HG02610 (cell line): Measurements from ENCODE around the gene ATP2B1.
"Not testable (repeated sequence)": the region's sequence is repeated elsewhere in the genome, so short reads cannot be mapped to it uniquely, and the experiment has no call there.

Experiments
- ATAC-seq: cut with Tn5 transposase; IDR thresholded peaks from one replicate; pipeline ENCODE4 v1.9.1; 2021; ENCODE audit warnings: mild to moderate bottlenecking, moderate library complexity; ENCODE audit not compliant: unreplicated experiment

The ATP2B1 gene

DNA sequence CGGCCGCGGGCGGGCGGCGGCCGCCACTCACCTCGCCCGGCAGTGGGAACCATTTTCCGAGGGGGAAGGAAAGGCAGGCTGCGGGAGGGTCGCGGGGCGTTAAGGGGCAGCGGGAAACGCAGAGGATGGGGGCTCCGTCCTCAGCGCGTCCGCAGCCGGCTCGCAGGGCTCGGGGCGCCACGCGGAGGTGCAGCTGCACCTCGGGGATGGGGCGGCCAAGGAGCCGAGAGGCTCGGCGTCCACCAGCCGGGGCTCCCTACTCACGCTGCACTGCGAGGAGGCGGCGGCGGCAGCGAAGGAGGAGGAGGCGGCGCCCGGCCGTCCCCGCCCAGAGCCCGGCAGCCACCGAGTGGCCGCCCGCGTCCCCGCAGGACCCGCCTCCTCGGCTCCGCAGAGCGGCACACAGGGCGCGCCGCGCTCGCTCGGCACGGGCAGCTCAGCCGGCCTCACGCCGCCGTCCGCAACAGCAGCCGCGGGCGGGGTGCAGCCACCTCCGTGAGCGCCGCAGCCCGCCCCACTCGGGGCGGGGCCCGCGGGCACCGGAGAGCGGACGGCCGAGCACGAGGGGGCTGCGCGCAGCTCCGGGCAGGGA is at the start of gene ATP2B1:
Gene ATP2B1, minus strand, starts transcription at position 274 of the 592 bp plus-strand sequence. CDS start 52,952 bp downstream, outside the sequence.
- peak; percentile 62 for ATAC-seq

DNA sequence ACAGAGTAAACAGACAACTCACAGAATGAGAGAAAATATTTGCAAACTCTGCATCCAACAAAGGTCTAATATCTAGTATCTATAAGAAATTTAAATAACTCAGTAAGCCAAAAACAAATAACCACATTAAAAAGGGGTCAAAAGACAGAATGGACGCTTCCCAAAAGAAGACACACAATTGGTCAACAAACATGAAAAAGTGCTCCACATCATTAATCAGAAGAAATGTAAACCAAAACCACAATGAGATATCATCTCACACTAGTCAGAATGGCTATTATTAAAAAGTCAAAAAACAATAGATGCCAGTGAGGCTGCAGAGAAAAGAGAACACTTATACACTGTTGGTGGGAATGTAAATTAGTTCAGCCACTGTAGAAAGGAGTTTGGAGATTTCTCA is 49.3 kb upstream of the ATP2B1 start:
- not testable (repeated sequence) for ATAC-seq

DNA sequence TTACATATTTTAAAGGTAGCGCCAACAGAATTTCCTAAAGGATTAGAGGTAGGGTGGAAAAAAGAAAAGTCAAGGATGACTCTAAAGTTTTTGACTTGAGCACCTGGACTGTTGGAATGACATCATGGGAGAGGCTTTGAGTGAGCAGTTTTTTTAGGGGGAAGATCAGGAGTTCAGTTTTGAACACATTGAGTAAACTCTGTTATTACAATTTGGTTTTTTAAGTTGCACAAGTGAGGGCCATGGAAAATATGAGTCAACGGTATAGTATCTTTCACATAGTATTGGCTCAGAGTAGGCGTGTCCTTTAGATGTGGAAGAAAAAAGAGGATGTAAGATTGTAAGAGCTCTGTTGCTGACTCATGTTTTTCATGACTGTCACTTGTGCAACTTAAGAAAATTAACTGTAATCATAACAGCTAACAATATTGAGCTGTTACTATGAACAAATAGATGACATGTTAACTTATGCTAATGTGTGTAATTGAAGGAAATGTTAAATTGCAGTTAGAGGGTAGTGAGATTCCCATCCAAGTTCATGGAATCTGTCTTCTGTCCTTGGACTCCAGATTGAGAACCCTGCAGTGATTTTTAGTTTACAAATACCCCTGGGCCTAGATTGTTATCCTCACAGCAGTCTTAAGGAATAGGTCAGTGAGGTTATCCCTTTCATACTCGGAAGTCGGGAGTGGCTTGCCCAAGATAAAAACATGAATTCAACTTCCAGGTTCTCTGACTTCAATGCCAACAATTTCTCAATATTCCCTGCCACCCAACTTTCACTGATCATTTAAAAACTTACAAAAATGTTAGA is 48.2 kb upstream of the ATP2B1 start:
- ATAC-seq: peak; percentile 93

DNA sequence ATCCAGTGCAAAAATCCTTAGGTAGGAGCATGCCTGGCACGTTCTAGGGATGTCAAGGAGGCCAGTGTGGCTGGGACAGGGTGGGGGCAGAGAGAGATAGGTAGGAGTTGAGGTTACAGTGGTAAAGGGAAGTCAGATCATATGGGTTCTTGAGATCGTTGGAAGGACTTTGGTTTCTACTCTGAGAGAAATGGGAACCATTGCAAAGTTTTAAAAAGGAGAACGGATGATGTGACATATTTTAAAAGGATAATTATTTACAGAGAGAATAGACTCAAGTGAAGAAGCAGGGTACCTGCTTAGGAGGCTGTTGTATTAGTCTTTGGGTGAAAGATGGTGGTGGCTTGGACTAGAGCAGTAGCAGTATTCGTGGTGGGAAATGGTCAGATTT is 47.6 kb upstream of the ATP2B1 start:
- ATAC-seq: peak; percentile 8

DNA sequence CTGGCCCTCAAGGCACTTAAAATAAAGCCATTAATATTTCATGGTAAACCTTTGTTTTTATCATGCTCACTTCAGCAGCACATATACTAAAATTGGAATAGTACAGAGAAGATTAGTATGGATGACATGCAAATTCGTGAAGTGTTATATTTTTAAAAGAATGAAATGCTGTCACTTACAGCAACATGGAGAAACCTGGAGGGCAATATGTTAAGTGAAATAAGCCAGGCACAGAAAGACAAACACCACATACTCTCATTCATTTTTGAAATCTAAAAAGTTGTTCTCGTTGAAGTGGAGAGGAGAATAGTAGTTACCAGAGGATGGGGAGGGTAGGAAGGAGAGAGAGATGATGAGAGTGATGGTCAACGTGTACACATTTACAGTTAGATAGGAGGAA is 45.4 kb upstream of the ATP2B1 start:
- ATAC-seq: no peak

DNA sequence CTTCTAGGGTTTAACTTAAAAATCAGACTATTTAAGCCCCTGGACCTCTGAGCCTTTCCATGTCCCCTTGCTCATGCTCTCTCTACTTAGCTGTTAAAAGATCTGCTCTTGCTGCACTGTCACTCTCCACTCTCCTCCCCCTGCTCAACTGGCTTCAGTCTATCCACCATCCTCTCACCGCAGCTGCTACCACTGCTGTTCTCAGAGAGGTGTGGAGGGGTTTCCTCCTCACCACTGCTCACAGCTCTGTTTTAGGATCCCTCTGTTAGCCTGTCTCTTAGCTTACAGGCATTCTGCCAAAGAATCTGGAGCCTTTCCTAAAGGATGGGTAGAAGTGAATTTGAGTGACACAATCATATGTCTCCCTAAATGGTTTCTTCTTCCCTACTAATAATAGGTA is 43.7 kb upstream of the ATP2B1 start:
- ATAC-seq: peak; percentile 41

DNA sequence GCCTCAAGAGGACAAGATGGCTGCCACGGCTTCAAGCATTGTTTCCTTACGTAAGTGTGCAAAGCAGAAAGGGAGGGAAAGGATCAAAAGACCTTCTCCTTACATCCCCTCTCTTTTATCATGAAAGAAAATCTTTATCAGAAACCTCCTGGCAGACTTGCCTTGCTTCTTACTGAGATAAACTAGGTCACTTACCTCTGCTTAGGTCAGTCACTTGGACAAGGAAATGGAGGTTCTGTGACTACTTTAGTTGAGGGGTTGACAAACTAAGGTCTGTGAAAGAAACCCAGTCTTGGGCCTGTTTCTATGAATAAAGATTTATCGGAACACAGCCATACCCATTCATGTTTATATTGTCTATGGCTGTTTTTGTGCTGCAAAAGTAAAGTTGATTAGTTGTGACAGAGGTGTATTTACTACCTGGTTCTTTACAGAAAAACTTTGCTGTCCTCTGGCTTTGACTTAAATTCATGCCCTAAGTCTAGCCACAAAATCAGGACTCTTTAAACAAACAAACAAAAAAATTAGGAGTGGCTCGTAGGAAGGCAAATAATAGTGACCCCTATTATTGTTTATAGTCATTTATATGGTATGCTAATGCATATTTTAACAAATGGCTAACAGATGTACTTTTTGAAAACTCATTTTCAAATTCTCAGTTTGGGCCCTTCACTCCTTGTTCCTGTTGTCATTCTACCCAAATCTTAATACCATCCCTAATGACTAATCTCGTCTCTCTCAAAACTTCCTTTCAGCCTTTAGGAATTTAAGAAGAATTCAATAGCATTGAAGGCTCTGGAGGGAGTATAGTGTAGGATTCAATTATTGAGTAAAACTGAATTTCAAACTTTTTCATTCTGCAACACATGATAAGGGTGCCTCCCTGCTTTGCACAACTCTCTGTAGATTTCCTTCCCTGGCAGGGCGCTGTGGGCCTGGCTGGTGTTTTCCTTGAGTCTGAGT is 42.0 kb upstream of the ATP2B1 start:
- ATAC-seq: no peak

DNA sequence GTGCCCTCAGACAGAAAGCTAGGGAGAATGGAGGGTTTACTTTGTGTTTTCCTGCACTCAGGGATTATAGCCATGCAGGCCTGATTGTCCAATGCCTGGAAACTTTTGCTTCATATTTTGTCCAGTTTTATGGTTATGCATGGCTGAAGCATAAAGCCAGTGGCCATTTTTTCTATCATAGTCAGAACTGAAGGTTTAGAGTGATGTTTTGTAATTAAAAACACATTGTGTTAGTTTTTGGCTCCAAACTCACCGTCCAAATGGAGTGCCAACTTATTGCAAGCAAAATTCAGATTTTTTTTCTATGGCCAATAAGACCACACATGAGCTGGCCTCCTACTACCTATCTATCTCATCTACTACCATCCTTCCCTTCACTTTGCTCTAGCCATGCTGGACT is 40.2 kb upstream of the ATP2B1 start:
- ATAC-seq: no peak

DNA sequence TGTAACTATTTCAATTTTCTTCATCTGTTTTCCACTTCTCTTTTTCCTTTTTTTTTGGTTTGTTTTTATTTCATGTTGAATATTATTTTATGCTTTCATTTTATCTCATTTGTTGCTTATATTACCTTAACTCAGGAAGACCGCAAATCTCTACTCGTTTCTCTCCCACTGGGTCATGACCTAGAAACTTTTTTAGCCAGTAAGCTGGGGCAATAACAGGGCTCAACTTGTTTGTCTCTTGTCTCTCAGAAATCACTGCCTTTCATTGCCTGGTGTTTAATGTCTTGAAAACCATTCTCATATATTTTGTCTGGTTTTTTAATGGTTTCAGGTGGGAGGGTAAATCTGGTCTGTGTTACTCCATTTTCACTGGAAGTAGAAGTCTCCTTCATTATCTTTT is 36.6 kb upstream of the ATP2B1 start:
- no peak for ATAC-seq

DNA sequence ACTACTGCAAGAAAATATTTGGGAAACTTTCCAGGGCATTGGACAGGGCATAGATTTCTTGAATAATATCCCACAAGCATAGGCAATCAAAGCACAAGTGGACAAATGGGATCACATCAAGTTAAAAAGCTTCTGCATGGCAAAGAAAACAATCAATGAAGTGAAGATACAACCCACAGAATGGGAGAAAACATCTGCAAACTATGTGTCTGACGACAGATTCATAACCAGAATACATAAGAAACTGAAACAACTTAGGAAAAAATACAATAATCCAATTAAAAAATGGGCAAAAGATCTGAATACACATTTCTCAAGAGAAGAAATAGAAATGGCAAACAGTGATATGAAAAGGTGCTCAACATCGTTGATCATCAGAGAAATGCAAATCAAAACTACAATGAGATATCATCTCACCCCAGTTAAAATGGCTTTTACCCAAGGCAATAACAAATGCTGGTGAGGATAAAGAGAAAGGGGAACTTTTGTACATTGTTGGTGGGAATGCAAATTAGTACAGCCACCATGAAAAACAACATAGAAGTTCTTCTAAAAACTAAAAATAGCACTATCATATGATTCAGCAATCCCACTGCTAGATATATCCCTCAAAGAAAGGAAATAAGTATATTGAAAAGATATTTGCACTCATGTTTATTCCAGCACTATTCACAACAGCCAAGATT is 33.8 kb upstream of the ATP2B1 start:
- ATAC-seq: no peak

DNA sequence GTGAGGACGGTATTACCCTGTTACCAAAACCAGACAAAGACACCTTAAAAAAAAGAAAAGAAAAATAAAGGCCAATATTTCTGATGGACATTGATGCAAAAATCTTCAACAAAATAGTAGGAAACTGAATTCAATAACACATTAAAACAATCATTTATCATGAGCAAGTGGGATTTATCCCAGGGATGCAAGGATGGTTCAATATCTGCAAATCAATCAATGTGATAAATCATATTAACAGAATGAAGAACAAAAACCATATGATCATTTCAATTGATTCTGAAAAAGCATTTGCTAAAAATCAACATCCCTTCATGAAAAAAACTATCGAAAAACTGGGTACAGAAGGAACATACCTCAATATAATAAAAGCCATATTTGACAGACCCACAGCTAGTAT is 32.3 kb upstream of the ATP2B1 start:
- ATAC-seq: no peak

DNA sequence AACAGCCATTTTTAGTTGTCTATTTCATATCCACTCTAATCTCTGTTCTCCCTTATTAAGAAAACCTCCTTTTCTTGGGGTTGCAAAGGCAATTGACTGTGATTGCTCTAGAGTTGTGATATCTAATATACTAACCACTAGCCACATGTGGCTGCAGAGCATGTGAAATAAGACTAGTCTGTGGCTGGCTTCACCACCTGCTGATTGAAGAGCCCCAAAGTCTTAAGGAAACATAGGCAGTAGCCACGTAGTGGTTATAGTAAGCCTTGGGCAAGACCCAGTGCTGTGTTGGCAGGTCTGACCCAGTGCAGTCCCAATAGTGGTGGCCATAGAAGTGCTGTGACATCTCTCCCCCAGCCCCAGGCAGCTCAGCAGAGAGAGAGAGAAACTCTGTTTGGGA is 28.4 kb upstream of the ATP2B1 start:
- no peak for ATAC-seq

DNA sequence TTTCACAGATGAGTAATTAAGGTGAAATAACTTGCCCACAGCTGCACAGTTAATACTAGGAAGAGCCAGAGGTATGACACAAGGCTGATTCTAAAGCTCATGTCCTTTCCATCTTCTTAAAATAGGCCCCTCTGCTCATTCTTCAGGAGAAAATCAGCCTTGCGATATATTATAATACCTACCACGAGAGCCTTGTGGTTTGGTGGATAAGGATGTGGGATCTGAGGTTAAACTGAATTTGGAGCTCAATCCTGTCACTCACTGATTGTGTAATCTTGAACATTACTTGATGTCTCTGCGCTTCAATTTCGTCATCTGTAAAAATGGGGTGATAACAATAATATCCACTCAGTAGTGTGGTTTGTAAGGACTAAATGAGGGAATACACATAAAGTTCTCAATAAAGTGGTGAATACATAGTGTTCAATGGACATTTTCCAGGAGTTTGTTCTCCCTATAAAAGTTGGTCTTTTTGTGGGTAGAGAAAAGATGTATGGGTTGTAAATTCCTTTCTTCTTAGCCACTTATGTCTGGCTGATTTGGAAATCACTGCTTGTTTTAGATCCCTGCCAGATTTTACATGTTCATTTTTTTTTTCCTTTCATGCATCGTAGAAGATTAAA is 25.1 kb upstream of the ATP2B1 start:
- ATAC-seq: no peak

DNA sequence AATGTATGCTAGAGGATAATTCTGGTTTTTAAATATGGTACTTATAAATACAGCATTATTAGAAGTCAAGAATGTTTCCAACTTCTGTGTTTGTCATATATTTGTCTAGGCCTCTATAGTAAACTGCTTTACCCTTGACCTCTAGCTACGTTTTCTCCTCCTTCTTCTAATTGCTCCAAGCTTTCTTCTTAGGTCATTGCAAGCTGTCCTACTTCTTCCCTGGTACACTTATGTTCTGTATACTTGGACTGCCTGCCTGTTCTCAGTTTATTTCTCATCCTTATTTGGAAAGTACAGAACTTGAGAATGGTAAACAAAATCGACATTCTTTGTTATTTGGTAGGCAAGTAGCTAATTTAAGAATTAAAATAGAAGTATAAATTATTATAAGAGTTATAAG is 23.9 kb upstream of the ATP2B1 start:
- no peak for ATAC-seq

DNA sequence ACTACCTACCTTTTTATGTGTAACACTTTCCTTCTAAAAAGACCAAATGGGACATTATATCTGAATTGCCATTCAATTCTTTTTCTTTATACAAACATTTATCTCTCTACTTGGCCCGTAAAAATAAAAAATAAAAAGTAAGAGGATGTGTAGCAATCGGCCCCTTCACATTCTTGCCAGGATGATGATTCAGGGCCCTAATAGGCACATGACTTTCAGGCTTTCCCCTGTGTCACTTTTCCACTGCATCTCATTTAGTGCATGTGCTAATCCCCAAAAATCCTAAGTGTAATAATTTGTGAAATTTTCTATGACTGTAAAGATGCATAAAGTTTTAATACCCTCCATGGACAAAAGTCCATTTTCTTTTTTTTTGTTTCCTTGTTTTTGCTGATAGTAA is 23.0 kb upstream of the ATP2B1 start:
- no peak for ATAC-seq

DNA sequence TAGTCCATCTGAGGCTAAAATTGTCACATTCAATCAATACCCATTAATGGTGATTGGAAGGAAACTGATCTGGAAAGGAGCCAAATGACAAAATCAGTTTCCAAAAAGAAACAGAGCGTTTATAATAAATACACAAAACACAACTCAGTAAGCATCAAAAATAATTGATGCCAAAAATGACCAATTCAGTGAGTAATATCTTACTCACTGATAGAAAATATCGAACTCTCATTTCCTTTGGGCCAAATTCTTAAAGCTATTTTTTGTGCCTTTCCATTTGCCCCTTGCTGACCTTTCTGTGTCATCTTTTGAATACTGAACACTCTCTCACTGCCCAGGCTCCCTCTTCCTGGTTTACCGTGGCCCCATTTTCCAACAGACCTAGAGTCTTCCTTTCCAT is 22.5 kb upstream of the ATP2B1 start:
- ATAC-seq: no peak

DNA sequence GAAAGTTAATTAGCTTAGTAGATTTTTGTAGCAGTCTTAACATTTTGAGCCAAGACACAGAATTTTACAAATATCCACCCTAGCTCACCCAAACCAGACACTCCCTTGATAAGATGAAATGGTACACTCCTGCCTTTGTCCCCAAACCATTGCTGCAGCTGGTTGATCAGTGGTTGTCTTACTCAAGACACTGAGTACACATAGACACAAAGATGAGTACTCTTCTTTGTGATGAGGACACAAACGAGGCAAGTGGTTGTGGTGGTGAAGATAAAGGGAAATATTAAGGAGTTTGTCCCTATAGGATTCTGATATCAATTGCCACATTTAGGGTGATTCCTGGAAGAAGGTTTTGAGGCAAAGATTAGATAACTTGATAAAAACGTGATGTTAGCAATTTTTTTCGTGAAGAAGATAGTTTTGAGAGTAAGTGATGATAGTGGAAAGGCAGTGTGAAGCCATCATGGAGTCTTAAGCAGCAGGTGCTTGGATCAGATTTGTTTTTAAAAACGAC is 21.4 kb upstream of the ATP2B1 start:
- ATAC-seq: no peak

DNA sequence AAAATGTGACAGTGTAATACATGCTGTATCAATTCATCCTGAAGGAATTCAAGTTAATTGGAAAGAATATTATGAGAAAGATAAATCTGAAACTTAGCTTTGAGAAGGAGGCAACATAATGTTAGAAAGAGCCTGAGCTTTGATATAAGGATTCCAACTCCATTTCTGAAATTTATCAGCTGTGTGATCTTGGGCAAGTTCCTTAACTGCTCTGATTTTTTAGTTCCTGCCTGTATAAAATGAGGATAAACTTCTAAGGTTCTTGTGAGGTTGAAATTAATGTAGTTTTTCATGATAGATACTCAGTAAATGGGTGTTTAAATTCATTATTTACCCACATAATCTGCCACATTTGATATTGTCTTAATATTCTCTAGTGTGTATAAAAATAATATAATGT is 14.6 kb upstream of the ATP2B1 start:
- ATAC-seq: no peak

DNA sequence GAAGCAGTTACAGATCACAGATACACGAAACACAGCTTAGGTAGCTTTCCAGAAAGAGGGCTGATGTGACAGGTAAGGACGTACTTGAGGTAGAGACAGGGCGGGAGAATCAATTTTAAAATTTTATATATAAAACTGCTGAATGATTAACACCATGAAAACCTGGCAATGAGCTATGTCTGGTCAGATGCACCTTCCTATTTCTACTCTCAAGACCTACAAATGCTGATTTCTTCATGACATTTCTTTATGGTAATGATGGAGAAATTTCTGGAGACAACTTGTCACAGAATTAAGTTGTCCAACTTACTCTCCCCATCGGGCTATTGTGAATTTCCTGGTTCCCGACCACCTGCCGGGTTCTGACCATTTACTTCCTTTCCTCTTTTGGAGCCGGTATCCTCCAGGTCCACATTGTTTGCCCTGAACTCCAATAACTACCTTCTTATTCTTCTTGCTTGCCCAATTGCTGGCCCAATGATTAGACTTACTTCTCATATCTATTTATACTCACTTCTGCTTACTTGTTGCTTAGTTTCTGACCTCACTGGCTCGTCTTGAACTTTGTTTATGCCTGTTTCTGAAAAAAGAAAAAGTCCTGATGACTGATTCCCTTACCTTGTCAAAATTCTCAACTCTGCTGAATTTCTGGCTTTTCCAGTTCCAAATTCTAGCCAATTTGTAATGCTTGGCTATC is 12.8 kb upstream of the ATP2B1 start:
- peak; percentile 95 for ATAC-seq
